H9 (cell line): Measurements from ENCODE around the gene MEIS3. TPM values are rescaled to one million over a fixed set of nuclear protein-coding genes. Genes with fewer than 3 reads are reported as not detected.
A peak's percentile ranks its signal among the peaks of the same experiment; 100 is the strongest.

Experiments used
- DNase-seq: peaks from one replicate; pipeline ENCODE4 v3.0.0-alpha.2; 2017
- H2AFZ ChIP-seq: one replicate; pipeline ENCODE4 v1.6.1; 2013; ENCODE audit warnings: mild to moderate bottlenecking, low read length, control low read depth, moderate library complexity
- H2AK5ac ChIP-seq: 2 replicates; pipeline ENCODE4 v1.6.1; 2013; ENCODE audit warnings: low read length, control low read depth, mixed read lengths; ENCODE audit not compliant: insufficient read length
- H2BK120ac ChIP-seq: one replicate; pipeline ENCODE4 v1.6.1; 2013; ENCODE audit warnings: low read depth, mild to moderate bottlenecking, low read length, control low read depth, inconsistent platforms; ENCODE audit not compliant: poor library complexity, severe bottlenecking
- H2BK12ac ChIP-seq: 2 replicates; pipeline ENCODE4 v1.6.1; 2013; ENCODE audit warnings: low read length, control low read depth, mixed read lengths, low read depth; ENCODE audit not compliant: insufficient read length
- H2BK15ac ChIP-seq: 2 replicates; pipeline ENCODE4 v1.6.1; 2013; ENCODE audit warnings: low read depth, low read length, control low read depth
- H2BK20ac ChIP-seq: one replicate; pipeline ENCODE4 v1.6.1; 2013; ENCODE audit warnings: low read depth, mild to moderate bottlenecking, low read length, control low read depth, inconsistent platforms; ENCODE audit not compliant: poor library complexity, severe bottlenecking
- H2BK5ac ChIP-seq: 2 replicates; pipeline ENCODE4 v1.6.1; 2013; ENCODE audit warnings: low read length, control low read depth, mixed read lengths; ENCODE audit not compliant: insufficient read length
- H3K14ac ChIP-seq: 2 replicates; pipeline ENCODE4 v1.6.1; 2013; ENCODE audit warnings: low read length, control low read depth; ENCODE audit not compliant: insufficient read depth
- H3K18ac ChIP-seq: 2 replicates; pipeline ENCODE4 v1.6.1; 2013; ENCODE audit warnings: low read depth, mild to moderate bottlenecking, mixed read lengths, low read length, control low read depth; ENCODE audit not compliant: insufficient read length
- H3K23ac ChIP-seq: 2 replicates; pipeline ENCODE4 v1.6.1; 2013; ENCODE audit warnings: low read length, control low read depth, mixed read lengths, low read depth; ENCODE audit not compliant: insufficient read length
- H3K23me2 ChIP-seq: 2 replicates; pipeline ENCODE4 v1.6.1; 2013; ENCODE audit warnings: low read depth, mild to moderate bottlenecking, mixed read lengths, low read length, control low read depth; ENCODE audit not compliant: insufficient read length, poor library complexity, severe bottlenecking
- H3K27ac ChIP-seq: 2 replicates; pipeline ENCODE4 v1.5.1; 2013; ENCODE audit warnings: low read length, control low read depth, mixed read lengths, low read depth; ENCODE audit not compliant: insufficient read length
- H3K27me3 ChIP-seq: 2 replicates; pipeline ENCODE4 v1.6.1; 2013; ENCODE audit warnings: low read length, control low read depth, inconsistent platforms; ENCODE audit not compliant: insufficient read depth
- H3K4ac ChIP-seq: 2 replicates; pipeline ENCODE4 v1.6.1; 2013; ENCODE audit warnings: low read depth, mild to moderate bottlenecking, control low read depth, inconsistent platforms, low read length, moderate library complexity
- H3K4me1 ChIP-seq: 2 replicates; pipeline ENCODE4 v1.6.1; 2013; ENCODE audit warnings: low read length, control low read depth, inconsistent platforms; ENCODE audit not compliant: insufficient read depth
- H3K4me2 ChIP-seq: 2 replicates; pipeline ENCODE4 v1.6.1; 2013; ENCODE audit warnings: low read length, control low read depth, mixed read lengths; ENCODE audit not compliant: insufficient read length, insufficient read depth
- H3K56ac ChIP-seq: 2 replicates; pipeline ENCODE4 v1.6.1; 2013; ENCODE audit warnings: low read depth, mild to moderate bottlenecking, mixed read lengths, low read length, control low read depth; ENCODE audit not compliant: insufficient read length
- H3K79me1 ChIP-seq: 2 replicates; pipeline ENCODE4 v1.6.1; 2013; ENCODE audit warnings: low read depth, mild to moderate bottlenecking, moderate library complexity, low read length, control low read depth, inconsistent platforms; ENCODE audit not compliant: insufficient read depth, poor library complexity, severe bottlenecking
- H3K79me2 ChIP-seq: 2 replicates; pipeline ENCODE4 v1.6.1; 2013; ENCODE audit warnings: low read length, control low read depth, inconsistent platforms; ENCODE audit not compliant: insufficient read depth
- H3K9ac ChIP-seq: 2 replicates; pipeline ENCODE4 v1.6.1; 2013; ENCODE audit warnings: low read length, control low read depth, mixed read lengths; ENCODE audit not compliant: insufficient read length; ENCODE audit errors: extremely low read depth
- H3K9me3 ChIP-seq: one replicate; pipeline ENCODE4 v1.6.1; 2013; ENCODE audit warnings: low read depth, low read length, inconsistent platforms; ENCODE audit not compliant: control insufficient read depth
- H3T11ph ChIP-seq: one replicate; pipeline ENCODE4 v1.6.1; 2013; ENCODE audit warnings: mild to moderate bottlenecking, low read length, control low read depth, inconsistent platforms
- H4K20me1 ChIP-seq: one replicate; pipeline ENCODE4 v1.6.1; 2013; ENCODE audit not compliant: control insufficient read depth, insufficient read length, insufficient read depth
- H4K5ac ChIP-seq: 2 replicates; pipeline ENCODE4 v1.6.1; 2013; ENCODE audit warnings: low read depth, mild to moderate bottlenecking, mixed read lengths, low read length, control low read depth; ENCODE audit not compliant: insufficient read length
- H4K8ac ChIP-seq: replicated peaks from 2 replicates; pipeline ENCODE4 v1.6.1; 2013; ENCODE audit warnings: low read length, control low read depth, mixed read lengths, low read depth; ENCODE audit not compliant: insufficient read length
- H4K91ac ChIP-seq: 2 replicates; pipeline ENCODE4 v1.6.1; 2013; ENCODE audit warnings: low read depth, mild to moderate bottlenecking, moderate library complexity, mixed read lengths, low read length, control low read depth; ENCODE audit not compliant: insufficient read length
- H3K27ac Mint-ChIP-seq, 3 experiments: 2 replicates in 2 of 3; 3 replicates in 1 of 3; pipeline ENCODE4 v1.8.0; 2020 to 2021; ENCODE audit warnings: mixed read lengths in 3 of 3, mild to moderate bottlenecking in 1 of 3, moderate library complexity in 1 of 3
- H3K27me3 Mint-ChIP-seq: 2 replicates; pipeline ENCODE4 v1.8.0; 2021; ENCODE audit warnings: low read depth, mild to moderate bottlenecking, moderate library complexity, mixed read lengths
- H3K36me3 Mint-ChIP-seq, 3 experiments: 2 replicates in 2 of 3; 3 replicates in 1 of 3; pipeline ENCODE4 v1.8.0; 2020 to 2021; ENCODE audit warnings: low read depth in 3 of 3, mixed read lengths in 3 of 3; ENCODE audit not compliant: insufficient read depth in 1 of 3
- H3K4me1 Mint-ChIP-seq, 2 experiments: 2 replicates each; pipeline ENCODE4 v1.8.0; 2020; ENCODE audit warnings: mixed read lengths in 2 of 2
- H3K4me3 Mint-ChIP-seq, 2 experiments: 2 replicates in 1 of 2; 3 replicates in 1 of 2; pipeline ENCODE4 v1.8.0; 2020 to 2021; ENCODE audit warnings: mild to moderate bottlenecking in 2 of 2, mixed read lengths in 2 of 2, moderate library complexity in 1 of 2
- H3K9me3 Mint-ChIP-seq, 2 experiments: 2 replicates in 1 of 2; 3 replicates in 1 of 2; pipeline ENCODE4 v1.8.0; 2020; ENCODE audit warnings: mild to moderate bottlenecking in 2 of 2, mixed read lengths in 2 of 2, moderate library complexity in 1 of 2
- CTCF ChIP-seq: fragments of 200-600 bp; sonication (generic); conservative IDR thresholded peaks from 3 replicates; pipeline ENCODE4 v1.8.0; 2021; ENCODE audit warnings: antibody characterized with exemption, mild to moderate bottlenecking
- WGBS: extraction: QIAGEN DNeasy Blood & Tissue Kit; methylation state at CpG from one replicate; pipeline ENCODE4 v1.1.7; 2013; ENCODE audit warnings: missing lambda C conversion rate, low lambda C conversion rate, mixed read lengths; ENCODE audit not compliant: insufficient read length; ENCODE audit errors: extremely low coverage; 5-methylcytosine and 5-hydroxymethylcytosine counted together
- total RNA-seq: library from RNA; stranded (reverse); gene quantifications from 2 replicates; pipeline ENCODE4 v1.2.1, GENCODE V29; 2021

The MEIS3 gene
- total RNA-seq, 1 experiment from 2014 or later: 44.0 TPM

GRCh38 chr19:47447470-47448359, 28.4 kb upstream of the MEIS3 start:
- H3K27ac ChIP-seq: no peak overlapping the region

More at GRCh38 chr19:47447470-47448359, 28.4 kb upstream of the MEIS3 start:
- Mint-ChIP-seq H3K27me3 (peaks cover 63% of the 10 kb centered on the region), H3K27ac (peak overlapping the region; percentile 4 to 97 (median 96); a peak in 4 of 7 replicates), H3K4me1 (peaks cover 37 to 45% of the 10 kb centered on the region in 2 experiments), H3K4me3 (peak overlapping the region; percentile 74 to 88), H3K9me3 (no peaks in the 10 kb centered on the region; a peak in 3 of 5 replicates), H3K36me3 (peaks cover 0 to 1% (median 0%) of the 10 kb centered on the region in 3 experiments; a peak in 2 of 7 replicates)
- Histone ChIP-seq H3K4me1 (peaks cover 10% of the 10 kb centered on the region; the same call in 1 of the 2 replicates), H3K23ac (no peak overlapping the region), H3K79me1 (no peaks in the 10 kb centered on the region), H3K18ac (peak overlapping the region; percentile 66), H3K9ac (no peak overlapping the region), H2BK120ac (no peak overlapping the region), H4K8ac (no peak overlapping the region), H3K23me2 (peaks cover 13% of the 10 kb centered on the region), H3T11ph (no peak overlapping the region), H3K4ac (no peak overlapping the region), H3K9me3 (no peaks in the 10 kb centered on the region), H3K79me2 (no peaks in the 10 kb centered on the region), H3K27me3 (no peaks in the 10 kb centered on the region; the same call in 1 of the 2 replicates), H2AFZ (no peak overlapping the region), H4K5ac (no peak overlapping the region), H2BK12ac (no peak overlapping the region), H3K56ac (no peak overlapping the region), H2BK20ac (no peak overlapping the region), H3K14ac (peak overlapping the region; percentile 60), H3K4me2 (peak overlapping the region; percentile 65), H4K91ac (no peak overlapping the region), H2BK15ac (no peak overlapping the region), H4K20me1 (no peaks in the 10 kb centered on the region), H2AK5ac (no peak overlapping the region), H2BK5ac (no peak overlapping the region)
- TF ChIP-seq CTCF: no peak
- WGBS: no CpG with 5 or more reads among the region's 95 CpGs
- DNase-seq: peak; percentile 99
